Measurements from ENCODE around the gene DNAJC6. TPM values are rescaled to one million over a fixed set of nuclear protein-coding genes. Genes with fewer than 3 reads are reported as not detected.
"Not testable (repeated sequence)": the region's sequence is repeated elsewhere in the genome, so short reads cannot be mapped to it uniquely, and the experiment has no call there.

DNAJC6 gene
- total RNA-seq, 4 donors from 2014 or later: 0.99 to 3.6 (median 2.5) TPM

GRCh38 chr1:65377496-65378246 is 68.3 kb downstream of the DNAJC6 start:
- WGBS, 2 donors: 88 to 91% methylated on average over 4 of the region's 4 CpGs
- no peak for DNase-seq (ENCODE audit: low spot score in 2 of 2)
- intact Hi-C loops (cut with DNase I; ENCODE audit: low total_unique reads): no loop called here
- no peak overlapping the region for H3K4me3 ChIP-seq (ENCODE audit: low read depth, poor library complexity, severe bottlenecking)
- TF ChIP-seq, protein P1, sequence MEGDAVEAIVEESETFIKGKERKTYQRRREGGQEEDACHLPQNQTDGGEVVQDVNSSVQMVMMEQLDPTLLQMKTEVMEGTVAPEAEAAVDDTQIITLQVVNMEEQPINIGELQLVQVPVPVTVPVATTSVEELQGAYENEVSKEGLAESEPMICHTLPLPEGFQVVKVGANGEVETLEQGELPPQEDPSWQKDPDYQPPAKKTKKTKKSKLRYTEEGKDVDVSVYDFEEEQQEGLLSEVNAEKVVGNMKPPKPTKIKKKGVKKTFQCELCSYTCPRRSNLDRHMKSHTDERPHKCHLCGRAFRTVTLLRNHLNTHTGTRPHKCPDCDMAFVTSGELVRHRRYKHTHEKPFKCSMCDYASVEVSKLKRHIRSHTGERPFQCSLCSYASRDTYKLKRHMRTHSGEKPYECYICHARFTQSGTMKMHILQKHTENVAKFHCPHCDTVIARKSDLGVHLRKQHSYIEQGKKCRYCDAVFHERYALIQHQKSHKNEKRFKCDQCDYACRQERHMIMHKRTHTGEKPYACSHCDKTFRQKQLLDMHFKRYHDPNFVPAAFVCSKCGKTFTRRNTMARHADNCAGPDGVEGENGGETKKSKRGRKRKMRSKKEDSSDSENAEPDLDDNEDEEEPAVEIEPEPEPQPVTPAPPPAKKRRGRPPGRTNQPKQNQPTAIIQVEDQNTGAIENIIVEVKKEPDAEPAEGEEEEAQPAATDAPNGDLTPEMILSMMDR (IDR thresholded peaks at IDR 0.05): no peak
- TF ChIP-seq POLR2A (IDR thresholded peaks at IDR 0.05): no peak

DNA sequence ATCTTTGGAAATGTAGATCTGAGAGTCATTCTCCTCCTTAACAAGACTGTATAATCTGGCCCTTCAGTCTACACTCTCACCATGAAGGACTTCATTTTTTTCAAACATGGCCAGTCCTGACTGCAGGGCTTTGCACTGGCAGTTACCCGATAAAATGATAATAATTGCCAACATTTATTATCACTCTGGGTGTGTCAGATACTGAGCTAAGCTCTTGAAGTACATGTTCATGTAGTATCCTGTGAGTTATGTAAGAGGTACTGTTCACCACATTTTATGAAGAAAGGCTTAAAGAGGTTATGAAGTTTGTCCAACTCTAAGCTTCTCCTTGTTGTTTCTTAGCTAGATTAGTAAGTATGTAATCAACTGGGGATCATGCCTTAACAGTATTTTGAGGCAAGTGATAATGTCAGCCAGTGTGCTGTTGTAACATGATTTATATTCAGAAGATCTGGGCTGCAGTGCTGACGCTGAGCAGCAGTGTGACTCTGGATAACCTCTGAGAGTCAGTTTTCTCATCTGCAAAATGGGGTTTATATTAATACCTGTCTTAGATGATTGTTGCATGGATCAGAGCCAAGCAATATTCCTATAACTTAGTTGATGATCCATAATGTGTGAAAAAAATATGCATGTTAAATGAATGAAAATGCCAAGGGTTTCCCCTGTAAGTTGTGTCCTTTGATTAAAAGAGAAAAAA is 69.1 kb downstream of the DNAJC6 start:
- H3K4me3 ChIP-seq (ENCODE audit: low read depth, poor library complexity, severe bottlenecking): no peak overlapping the region
- intact Hi-C loops (cut with DNase I; ENCODE audit: low total_unique reads): no loop called here
- DNase-seq (ENCODE audit: low spot score in 2 of 2): no peak
- no peak for TF ChIP-seq POLR2A (IDR thresholded peaks at IDR 0.05)
- TF ChIP-seq, protein P1 (IDR thresholded peaks at IDR 0.05): no peak
- 40 to 63% methylated on average over 2 of the region's 2 CpGs for WGBS, 2 donors

GRCh38 chr1:65384426-65384825 is 75.1 kb downstream of the DNAJC6 start:
- DNase-seq (ENCODE audit: low spot score in 2 of 2); intact Hi-C loops (cut with DNase I; ENCODE audit: low total_unique reads); H3K4me3 ChIP-seq (ENCODE audit: low read depth, poor library complexity, severe bottlenecking): not testable (repeated sequence)
- WGBS, 2 donors: 91 to 92% methylated on average over 5 of the region's 5 CpGs

DNA sequence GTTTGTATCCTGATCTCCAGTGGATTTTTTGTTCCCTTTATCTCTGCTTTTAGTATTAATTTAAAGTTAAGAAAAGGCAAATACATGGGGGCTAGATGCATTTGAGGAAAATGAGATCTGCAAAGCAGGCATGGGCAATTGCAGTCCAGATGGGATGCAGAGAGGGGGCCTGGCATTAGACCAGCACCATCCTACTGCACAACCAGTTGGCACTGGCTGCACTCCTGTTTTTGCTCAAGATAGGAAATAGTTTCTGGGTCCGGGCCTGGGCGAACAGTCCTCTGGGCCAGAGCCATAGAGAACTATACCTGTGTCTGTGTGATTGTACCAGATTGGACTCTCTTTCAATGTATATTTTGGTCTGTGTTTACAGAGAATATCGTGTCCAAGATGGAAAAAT is 77.1 kb downstream of the DNAJC6 start:
- intact Hi-C loops (cut with DNase I; ENCODE audit: low total_unique reads): no loop called here
- DNase-seq (ENCODE audit: low spot score in 2 of 2): no peak
- TF ChIP-seq POLR2A (IDR thresholded peaks at IDR 0.05): no peak
- TF ChIP-seq, protein P1 (IDR thresholded peaks at IDR 0.05): no peak
- no peak overlapping the region for H3K4me3 ChIP-seq (ENCODE audit: low read depth, poor library complexity, severe bottlenecking)
- WGBS, 2 donors: 87 to 91% methylated on average over 3 of the region's 3 CpGs

DNA sequence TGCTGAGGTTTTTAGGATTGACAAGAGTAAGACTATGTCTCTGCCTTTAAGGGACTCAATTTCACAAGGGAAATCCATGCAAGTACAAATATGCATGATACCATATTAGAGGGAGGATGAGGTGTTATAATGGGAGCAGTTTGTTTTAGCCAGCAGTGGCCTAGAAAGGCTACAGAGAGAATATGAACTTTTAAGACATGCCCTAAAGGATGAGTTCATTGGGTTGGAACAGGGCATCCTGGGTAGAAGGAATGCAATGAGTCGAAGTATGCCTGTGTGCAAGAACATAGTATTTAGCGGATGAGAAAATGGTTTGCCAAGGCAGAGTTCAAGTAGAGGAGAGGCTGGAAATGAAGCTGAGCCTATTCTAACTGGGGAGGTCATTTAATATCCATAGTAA is 78.5 kb downstream of the DNAJC6 start:
- no peak overlapping the region for H3K4me3 ChIP-seq (ENCODE audit: low read depth, poor library complexity, severe bottlenecking)
- no peak for DNase-seq (ENCODE audit: low spot score in 2 of 2)
- 70 to 85% methylated on average over 2 of the region's 2 CpGs for WGBS, 2 donors
- TF ChIP-seq, protein P1 (IDR thresholded peaks at IDR 0.05): no peak
- no peak for TF ChIP-seq POLR2A (IDR thresholded peaks at IDR 0.05)
- intact Hi-C loops (cut with DNase I; ENCODE audit: low total_unique reads): no loop called here

DNA sequence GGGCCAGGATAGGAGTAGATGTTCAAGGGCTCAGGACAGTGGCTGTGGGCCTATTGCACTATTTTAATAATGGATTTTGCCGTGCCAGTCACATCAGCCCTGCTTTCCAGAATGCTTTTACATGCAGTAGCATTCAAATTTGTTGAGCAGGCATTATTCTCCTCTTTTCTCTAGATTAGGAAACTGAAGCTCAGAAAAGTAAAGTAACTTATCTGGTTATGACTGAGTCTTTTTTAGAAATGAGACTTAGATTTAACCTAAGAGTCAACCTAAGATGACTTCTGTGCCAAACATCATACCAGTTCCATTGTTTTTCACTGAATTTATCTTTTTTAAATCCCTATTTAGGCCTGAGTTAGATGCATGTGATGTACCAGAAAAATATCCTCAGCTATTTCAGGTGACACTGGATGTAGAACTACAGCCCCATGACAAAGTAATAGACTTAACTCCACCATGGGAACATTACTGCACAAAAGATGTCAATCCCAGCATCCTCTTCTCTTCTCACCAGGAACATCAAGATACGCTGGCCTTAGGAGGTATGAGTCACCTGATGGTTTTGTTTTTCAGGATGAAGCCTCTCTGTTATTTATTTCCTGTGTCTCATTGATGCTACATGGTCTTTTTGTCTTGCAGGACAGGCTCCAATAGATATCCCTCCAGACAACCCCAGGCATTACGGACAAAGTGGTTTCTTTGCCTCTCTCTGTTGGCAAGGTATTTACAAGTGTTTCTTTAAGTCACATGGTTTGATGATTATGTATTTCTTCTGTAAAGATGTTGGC is 79.8 kb downstream of the DNAJC6 start:
- H3K4me3 ChIP-seq (ENCODE audit: low read depth, poor library complexity, severe bottlenecking): no peak overlapping the region
- no peak for TF ChIP-seq POLR2A (IDR thresholded peaks at IDR 0.05)
- TF ChIP-seq, protein P1 (IDR thresholded peaks at IDR 0.05): no peak
- DNase-seq (ENCODE audit: low spot score in 2 of 2): no peak
- 88 to 92% methylated on average over 3 of the region's 3 CpGs for WGBS, 2 donors
- intact Hi-C loops (cut with DNase I; ENCODE audit: low total_unique reads): no loop called here
